DOHH2 (cell line): Measurements from ENCODE around the gene PILRA.

ENCODE experiments used
- H3F3A ChIP-seq: fragments of 200-600 bp; sonication (generic), shearing (Covaris generic); 2 replicates; pipeline ENCODE4 v1.6.0; 2016; ENCODE audit warnings: antibody characterized with exemption, mild to moderate bottlenecking; ENCODE audit not compliant: control insufficient read depth, insufficient read depth
- H3K27ac ChIP-seq: fragments of 200-600 bp; sonication (generic); 2 replicates; pipeline ENCODE4 v1.5.1; 2014; ENCODE audit warnings: low read depth, mild to moderate bottlenecking, low read length, moderate library complexity
- H3K27me3 ChIP-seq: fragments of 200-600 bp; sonication (generic); 2 replicates; pipeline ENCODE4 v1.6.1; 2014; ENCODE audit warnings: mild to moderate bottlenecking, low read length, mixed read lengths; ENCODE audit not compliant: control insufficient read depth
- H3K36me3 ChIP-seq: fragments of 200-600 bp; sonication (generic); 2 replicates; pipeline ENCODE4 v1.6.1; 2014; ENCODE audit warnings: mild to moderate bottlenecking, low read length, moderate library complexity, mixed read lengths; ENCODE audit not compliant: control insufficient read depth
- H3K4me1 ChIP-seq: fragments of 200-600 bp; sonication (generic); 2 replicates; pipeline ENCODE4 v1.6.1; 2014; ENCODE audit warnings: mild to moderate bottlenecking, low read length, mixed read lengths; ENCODE audit not compliant: control insufficient read depth
- H3K4me2 ChIP-seq: fragments of 200-600 bp; sonication (generic); 2 replicates; pipeline ENCODE4 v1.6.0; 2014; ENCODE audit warnings: mild to moderate bottlenecking, low read length, moderate library complexity
- H3K4me3 ChIP-seq: fragments of 200-600 bp; sonication (generic); 2 replicates; pipeline ENCODE4 v1.5.1; 2014; ENCODE audit warnings: mild to moderate bottlenecking, low read length, mixed read lengths
- H3K79me2 ChIP-seq: fragments of 200-600 bp; sonication (generic); 2 replicates; pipeline ENCODE4 v1.6.1; 2014; ENCODE audit warnings: mild to moderate bottlenecking, low read length, mixed read lengths; ENCODE audit not compliant: control insufficient read depth
- H3K9me2 ChIP-seq: fragments of 200-600 bp; sonication (generic); replicated peaks from 2 replicates; pipeline ENCODE4 v1.6.1; 2014; ENCODE audit warnings: mild to moderate bottlenecking, low read length, mixed read lengths; ENCODE audit not compliant: control insufficient read depth
- H3K9me3 ChIP-seq: fragments of 200-600 bp; sonication (generic); 2 replicates; pipeline ENCODE4 v1.6.1; 2014; ENCODE audit warnings: antibody characterized with exemption, low read length, mixed read lengths; ENCODE audit not compliant: control insufficient read depth, insufficient read depth
- H4K20me1 ChIP-seq: fragments of 200-600 bp; sonication (generic); 2 replicates; pipeline ENCODE4 v1.6.0; 2014; ENCODE audit warnings: low read depth, mild to moderate bottlenecking, antibody characterized with exemption, low read length, moderate library complexity; ENCODE audit not compliant: control insufficient read depth, insufficient read depth
- EZH2phosphoT487 ChIP-seq: fragments of 200-600 bp; sonication (generic); IDR thresholded peaks from 2 replicates; pipeline ENCODE4 v1.6.1; 2017; ENCODE audit warnings: borderline replicate concordance, mild to moderate bottlenecking, antibody characterized with exemption, low read length, moderate library complexity, mixed read lengths
- TF ChIP-seq, protein P1 (sequence below): fragments of 200-600 bp; sonication (generic); IDR thresholded peaks from one replicate; pipeline ENCODE4 v1.5.1; 2014; ENCODE audit warnings: antibody characterized with exemption, mild to moderate bottlenecking, low read depth, low read length; ENCODE audit not compliant: poor library complexity, severe bottlenecking

PILRA gene

DNA sequence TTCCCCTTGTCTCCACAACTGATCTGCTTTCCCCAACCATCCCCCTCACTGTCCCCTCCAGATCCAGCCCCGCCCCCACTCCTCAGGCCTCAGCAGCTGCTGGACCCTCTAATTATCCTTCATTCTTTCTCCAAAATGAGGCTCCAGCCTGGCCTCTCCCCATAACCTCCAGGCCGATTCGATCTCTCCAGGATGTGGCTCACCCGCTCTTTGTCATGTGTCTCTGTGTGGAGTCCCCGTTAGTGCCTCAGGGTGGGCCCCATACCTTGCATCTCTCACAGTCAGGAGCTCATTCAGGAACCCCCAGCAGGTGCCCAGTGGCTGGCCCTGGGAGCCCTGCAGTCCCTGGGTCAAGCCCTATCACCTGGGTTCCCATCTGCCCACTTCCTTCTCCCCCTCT lies 1.3 kb downstream of the PILRA start:
- Histone ChIP-seq H4K20me1 (no peaks in the 10 kb centered on the region), H3K4me2 (peak overlapping the region; percentile 54; the same call in 1 of the 2 replicates), H3K4me3 (no peak overlapping the region)

DNA sequence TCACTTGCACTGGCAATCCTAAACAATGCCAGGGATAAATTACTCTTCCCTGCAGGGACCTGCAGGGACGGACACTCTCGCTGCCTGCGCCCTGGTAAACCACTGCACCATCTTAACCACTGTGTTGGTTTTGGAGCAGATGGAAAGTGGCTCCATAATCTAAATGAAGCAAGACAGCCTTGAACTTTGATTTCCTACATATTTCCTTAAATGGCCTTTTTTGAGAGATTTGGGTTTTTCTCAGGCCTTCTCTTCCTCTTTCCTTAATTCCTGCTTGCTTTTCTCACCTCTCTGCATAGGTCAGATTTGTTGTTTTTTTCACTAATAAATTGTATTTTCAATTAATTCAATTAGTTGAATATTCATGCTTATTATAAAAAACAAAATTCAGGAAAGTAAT lies 2.8 kb downstream of the PILRA start:
- peaks cover 21% of the 10 kb centered on the region for H3F3A ChIP-seq
- TF ChIP-seq, protein P1, sequence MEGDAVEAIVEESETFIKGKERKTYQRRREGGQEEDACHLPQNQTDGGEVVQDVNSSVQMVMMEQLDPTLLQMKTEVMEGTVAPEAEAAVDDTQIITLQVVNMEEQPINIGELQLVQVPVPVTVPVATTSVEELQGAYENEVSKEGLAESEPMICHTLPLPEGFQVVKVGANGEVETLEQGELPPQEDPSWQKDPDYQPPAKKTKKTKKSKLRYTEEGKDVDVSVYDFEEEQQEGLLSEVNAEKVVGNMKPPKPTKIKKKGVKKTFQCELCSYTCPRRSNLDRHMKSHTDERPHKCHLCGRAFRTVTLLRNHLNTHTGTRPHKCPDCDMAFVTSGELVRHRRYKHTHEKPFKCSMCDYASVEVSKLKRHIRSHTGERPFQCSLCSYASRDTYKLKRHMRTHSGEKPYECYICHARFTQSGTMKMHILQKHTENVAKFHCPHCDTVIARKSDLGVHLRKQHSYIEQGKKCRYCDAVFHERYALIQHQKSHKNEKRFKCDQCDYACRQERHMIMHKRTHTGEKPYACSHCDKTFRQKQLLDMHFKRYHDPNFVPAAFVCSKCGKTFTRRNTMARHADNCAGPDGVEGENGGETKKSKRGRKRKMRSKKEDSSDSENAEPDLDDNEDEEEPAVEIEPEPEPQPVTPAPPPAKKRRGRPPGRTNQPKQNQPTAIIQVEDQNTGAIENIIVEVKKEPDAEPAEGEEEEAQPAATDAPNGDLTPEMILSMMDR: no peak
- TF ChIP-seq EZH2phosphoT487: no peak
- no peaks in the 10 kb centered on the region for H3K9me3 ChIP-seq
- H3K4me1 ChIP-seq: peaks cover 64% of the 10 kb centered on the region
- H3K9me2 ChIP-seq: no peaks in the 10 kb centered on the region
- no peak overlapping the region for H3K27ac ChIP-seq
- no peaks in the 10 kb centered on the region for H3K36me3 ChIP-seq
- H4K20me1 ChIP-seq: no peaks in the 10 kb centered on the region
- H3K79me2 ChIP-seq: no peaks in the 10 kb centered on the region
- no peak overlapping the region for H3K4me3 ChIP-seq
- no peaks in the 10 kb centered on the region for H3K27me3 ChIP-seq
- H3K4me2 ChIP-seq: no peak overlapping the region

More for the DNA sequence above, 1.3 kb downstream of the PILRA start:
- H3K9me3 ChIP-seq: no peaks in the 10 kb centered on the region
- no peaks in the 10 kb centered on the region for H3K27me3 ChIP-seq
- H3F3A ChIP-seq: peaks cover 15% of the 10 kb centered on the region
- no peaks in the 10 kb centered on the region for H3K79me2 ChIP-seq
- no peaks in the 10 kb centered on the region for H3K36me3 ChIP-seq
- H3K9me2 ChIP-seq: no peaks in the 10 kb centered on the region
- no peak for TF ChIP-seq EZH2phosphoT487
- TF ChIP-seq, protein P1: no peak
- H3K27ac ChIP-seq: no peak overlapping the region
- peaks cover 67% of the 10 kb centered on the region for H3K4me1 ChIP-seq

- H3K9me3 ChIP-seq: peaks cover 4% of the 10 kb centered on the region; the same call in 1 of the 2 replicates
- H3K4me1 ChIP-seq: peaks cover 52% of the 10 kb centered on the region
- H3K36me3 ChIP-seq: no peaks in the 10 kb centered on the region
- TF ChIP-seq, protein P1: no peak
- no peak for TF ChIP-seq EZH2phosphoT487
- no peak overlapping the region for H3K27ac ChIP-seq
- H3F3A ChIP-seq: peaks cover 19% of the 10 kb centered on the region
- H3K4me3 ChIP-seq: no peak overlapping the region
- no peak overlapping the region for H3K4me2 ChIP-seq
- no peaks in the 10 kb centered on the region for H3K79me2 ChIP-seq
- H3K27me3 ChIP-seq: no peaks in the 10 kb centered on the region
- H4K20me1 ChIP-seq: no peaks in the 10 kb centered on the region
- H3K9me2 ChIP-seq: no peaks in the 10 kb centered on the region
Observed at GRCh38 chr7:100378114-100378755, 4.9 kb downstream of the PILRA start.
